ENCODE results near the gene CHST15. TPM values are rescaled to one million over a fixed set of nuclear protein-coding genes. Genes with fewer than 3 reads are reported as not detected.

CHST15 gene
- total RNA-seq, 1 donor, result 16.4 TPM

- TF ChIP-seq, protein P1, sequence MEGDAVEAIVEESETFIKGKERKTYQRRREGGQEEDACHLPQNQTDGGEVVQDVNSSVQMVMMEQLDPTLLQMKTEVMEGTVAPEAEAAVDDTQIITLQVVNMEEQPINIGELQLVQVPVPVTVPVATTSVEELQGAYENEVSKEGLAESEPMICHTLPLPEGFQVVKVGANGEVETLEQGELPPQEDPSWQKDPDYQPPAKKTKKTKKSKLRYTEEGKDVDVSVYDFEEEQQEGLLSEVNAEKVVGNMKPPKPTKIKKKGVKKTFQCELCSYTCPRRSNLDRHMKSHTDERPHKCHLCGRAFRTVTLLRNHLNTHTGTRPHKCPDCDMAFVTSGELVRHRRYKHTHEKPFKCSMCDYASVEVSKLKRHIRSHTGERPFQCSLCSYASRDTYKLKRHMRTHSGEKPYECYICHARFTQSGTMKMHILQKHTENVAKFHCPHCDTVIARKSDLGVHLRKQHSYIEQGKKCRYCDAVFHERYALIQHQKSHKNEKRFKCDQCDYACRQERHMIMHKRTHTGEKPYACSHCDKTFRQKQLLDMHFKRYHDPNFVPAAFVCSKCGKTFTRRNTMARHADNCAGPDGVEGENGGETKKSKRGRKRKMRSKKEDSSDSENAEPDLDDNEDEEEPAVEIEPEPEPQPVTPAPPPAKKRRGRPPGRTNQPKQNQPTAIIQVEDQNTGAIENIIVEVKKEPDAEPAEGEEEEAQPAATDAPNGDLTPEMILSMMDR (IDR thresholded peaks at IDR 0.05; ENCODE audit: insufficient read depth, low read depth, low read length), result no peak
- no peak for DNase-seq (ENCODE audit: low read depth)
- no peak overlapping the region for H3K4me3 ChIP-seq (ENCODE audit: low read depth, low read length)
These were observed 64.5 kb downstream of the CHST15 start for GRCh38 chr10:124028700-124029480.

GRCh38 chr10:124027651-124028050 lies 65.7 kb downstream of the CHST15 start:
- no peak overlapping the region for H3K4me3 ChIP-seq (ENCODE audit: low read depth, low read length)
- TF ChIP-seq, protein P1 (IDR thresholded peaks at IDR 0.05; ENCODE audit: insufficient read depth, low read depth, low read length), result no peak
- no peak for DNase-seq (ENCODE audit: low read depth)

- H3K4me3 ChIP-seq (ENCODE audit: low read depth, low read length), result no peak overlapping the region
- DNase-seq (ENCODE audit: low read depth), result no peak
- TF ChIP-seq, protein P1 (IDR thresholded peaks at IDR 0.05; ENCODE audit: insufficient read depth, low read depth, low read length), result no peak
These were observed 66.3 kb downstream of the CHST15 start for GRCh38 chr10:124027031-124027611.

DNA sequence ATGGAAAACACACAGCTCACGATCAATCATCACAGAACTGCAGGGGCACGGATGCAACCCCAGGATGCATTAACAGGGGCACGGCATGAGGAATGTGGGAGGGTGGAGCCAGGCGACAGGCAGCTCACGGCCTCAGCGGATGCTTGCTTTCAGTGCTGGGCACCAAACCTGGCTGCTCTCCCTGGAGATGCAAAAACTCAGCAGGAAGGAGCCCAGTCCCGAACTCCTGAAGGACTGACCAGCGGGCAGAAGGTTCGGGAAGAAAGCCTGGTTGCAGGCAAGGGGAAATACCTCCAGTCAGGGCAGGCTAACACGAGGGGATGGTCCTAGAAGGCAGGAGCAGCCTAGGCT lies 66.8 kb downstream of the CHST15 start:
- TF ChIP-seq, protein P1 (IDR thresholded peaks at IDR 0.05; ENCODE audit: insufficient read depth, low read depth, low read length), result no peak
- no peak overlapping the region for H3K4me3 ChIP-seq (ENCODE audit: low read depth, low read length)
- DNase-seq (ENCODE audit: low read depth), result no peak

GRCh38 chr10:124025660-124026588 lies 67.5 kb downstream of the CHST15 start:
- TF ChIP-seq, protein P1 (IDR thresholded peaks at IDR 0.05; ENCODE audit: insufficient read depth, low read depth, low read length), result peak; percentile 38
- DNase-seq (ENCODE audit: low read depth), result peak; percentile 55

GRCh38 chr10:124025152-124025551 lies 68.2 kb downstream of the CHST15 start:
- no peak for DNase-seq (ENCODE audit: low read depth)
- no peak overlapping the region for H3K4me3 ChIP-seq (ENCODE audit: low read depth, low read length)
- TF ChIP-seq, protein P1 (IDR thresholded peaks at IDR 0.05; ENCODE audit: insufficient read depth, low read depth, low read length), result no peak

More at GRCh38 chr10:124025660-124026588, 67.5 kb downstream of the CHST15 start:
- no peak overlapping the region for H3K4me3 ChIP-seq (ENCODE audit: low read depth, low read length)
